NOMO-1 (cell line): ENCODE measurements around the gene PTPRJ.
A peak's percentile ranks its signal among the peaks of the same experiment; 100 is the strongest.

ENCODE experiments used
- DNase-seq, 2 experiments: peaks; one replicate each; lab custom pipeline; 2025; ENCODE audit not compliant: unreplicated experiment in 2 of 2; lab: John Stamatoyannopoulos, UW

The PTPRJ gene

GRCh38 chr11:48056325-48057183 is 76.2 kb downstream of the PTPRJ start:
- DNase-seq: no peak

- DNase-seq: no peak
Measured at GRCh38 chr11:48058064-48058463, 77.7 kb downstream of the PTPRJ start.

- DNase-seq: no peak
Measured at GRCh38 chr11:48058788-48059187, 78.4 kb downstream of the PTPRJ start.

- no peak for DNase-seq
Measured at GRCh38 chr11:48062649-48063048, 82.3 kb downstream of the PTPRJ start.

GRCh38 chr11:48063424-48063978 is 83.1 kb downstream of the PTPRJ start:
- no peak for DNase-seq

- no peak for DNase-seq
Measured at GRCh38 chr11:48064306-48064705, 83.9 kb downstream of the PTPRJ start.

GRCh38 chr11:48066881-48067800 is 86.8 kb downstream of the PTPRJ start:
- peak in 1 of 2 experiments; percentile 69 for DNase-seq

- no peak for DNase-seq
Measured at GRCh38 chr11:48073031-48073861, 92.9 kb downstream of the PTPRJ start.

- DNase-seq: no peak
Measured at GRCh38 chr11:48074425-48075181, 94.2 kb downstream of the PTPRJ start.

GRCh38 chr11:48075637-48076036 is 95.3 kb downstream of the PTPRJ start:
- DNase-seq: no peak

GRCh38 chr11:48077251-48077650 is 96.9 kb downstream of the PTPRJ start:
- no peak for DNase-seq

GRCh38 chr11:48078689-48079088 is 98.3 kb downstream of the PTPRJ start:
- no peak for DNase-seq

GRCh38 chr11:48079596-48079995 is 99.2 kb downstream of the PTPRJ start:
- DNase-seq: no peak

GRCh38 chr11:48080301-48080861 is 100.0 kb downstream of the PTPRJ start:
- DNase-seq: no peak

- peak in 1 of 2 experiments; percentile 10 for DNase-seq
Measured at GRCh38 chr11:48081151-48082010, 101.0 kb downstream of the PTPRJ start.

- DNase-seq: no peak
Measured at GRCh38 chr11:48082771-48083170, 102.4 kb downstream of the PTPRJ start.

- DNase-seq: no peak
Measured at GRCh38 chr11:48083421-48083820, 103.1 kb downstream of the PTPRJ start.

- no peak for DNase-seq
Measured at GRCh38 chr11:48085688-48086087, 105.3 kb downstream of the PTPRJ start.
